HG03558 (cell line): ENCODE results near the gene TEX30.
"Not testable (repeated sequence)": the region's sequence is repeated elsewhere in the genome, so short reads cannot be mapped to it uniquely, and the experiment has no call there.

Source experiments
- ATAC-seq: cut with Tn5 transposase; IDR thresholded peaks from one replicate; pipeline ENCODE4 v1.9.1; 2021; ENCODE audit warnings: moderate number of reproducible peaks; ENCODE audit not compliant: unreplicated experiment; ENCODE audit errors: extremely low read depth

Gene TEX30

DNA sequence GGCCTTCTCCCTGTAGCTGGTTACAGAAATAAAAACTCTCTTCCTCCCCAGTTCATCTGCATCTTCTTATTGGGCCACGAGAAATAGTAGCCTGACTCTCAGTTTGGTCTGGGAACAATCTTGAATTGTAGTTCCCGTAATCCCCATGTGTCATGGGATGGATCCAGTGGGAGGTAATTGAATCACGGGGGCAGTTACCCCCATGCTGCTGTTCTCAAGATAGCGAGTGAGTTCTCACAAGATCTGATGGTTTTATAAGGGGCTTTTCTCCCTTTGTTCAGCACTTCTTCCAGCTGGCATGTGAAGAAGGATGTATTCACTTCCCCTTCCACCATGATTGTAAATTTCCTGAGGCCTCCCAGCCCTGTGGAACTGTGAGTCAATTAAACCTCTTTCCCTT is 7.1 kb upstream of the TEX30 start:
- ATAC-seq, result not testable (repeated sequence)

DNA sequence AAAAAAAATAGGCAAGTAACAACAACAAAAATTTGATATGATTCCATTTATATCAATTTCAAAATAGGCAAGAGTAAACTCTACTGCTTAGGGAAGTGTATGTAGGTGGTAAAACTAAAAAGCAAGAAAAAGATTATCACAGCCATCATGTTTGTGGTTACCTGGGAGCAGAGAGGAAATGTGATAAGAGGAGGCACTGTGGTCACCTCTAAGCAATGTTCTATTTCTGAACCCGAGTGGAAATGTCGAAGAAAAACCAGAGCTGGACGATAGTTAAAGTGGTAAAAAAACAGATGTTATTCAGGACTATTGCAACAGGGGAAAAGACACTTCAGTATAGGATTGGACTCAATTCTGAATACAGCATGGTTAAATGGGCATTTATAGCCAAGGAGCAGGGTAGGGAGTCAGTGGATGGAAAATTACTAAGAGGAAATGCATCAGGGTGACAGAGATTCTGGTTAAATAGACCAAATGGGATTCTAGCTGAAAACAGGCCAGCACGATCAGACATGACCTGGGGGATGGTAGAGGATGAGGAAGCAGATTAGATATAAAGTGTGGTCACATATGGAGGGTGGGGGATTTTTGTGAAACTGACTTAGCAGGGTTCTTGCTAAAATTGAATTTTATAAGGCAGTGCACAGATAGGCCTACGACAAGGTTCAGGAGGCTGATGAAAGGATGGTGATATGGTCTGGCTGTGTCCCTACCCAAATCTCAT is 6.0 kb upstream of the TEX30 start:
- no peak for ATAC-seq

GRCh38 chr13:102777736-102778135 is 4.2 kb upstream of the TEX30 start:
- ATAC-seq, result no peak

DNA sequence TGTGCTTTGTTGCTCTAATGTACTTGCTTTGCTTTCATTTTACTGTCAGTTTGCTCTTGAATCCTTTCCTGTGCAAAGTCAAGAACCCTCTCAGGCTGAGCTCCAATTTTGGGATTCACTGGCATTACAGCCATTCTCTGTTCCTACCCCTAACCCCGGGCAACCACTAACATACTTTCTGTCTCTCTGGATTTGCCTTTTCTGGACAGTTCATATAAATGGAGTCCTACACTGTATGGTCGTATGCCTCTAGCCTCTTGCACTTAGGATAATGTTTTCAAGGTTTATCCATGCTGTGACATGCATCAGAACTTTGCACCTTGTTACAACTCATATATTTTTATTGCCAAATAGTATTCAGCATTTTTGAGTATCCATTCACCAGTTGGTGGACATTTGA is 2.7 kb upstream of the TEX30 start:
- ATAC-seq, result no peak

DNA sequence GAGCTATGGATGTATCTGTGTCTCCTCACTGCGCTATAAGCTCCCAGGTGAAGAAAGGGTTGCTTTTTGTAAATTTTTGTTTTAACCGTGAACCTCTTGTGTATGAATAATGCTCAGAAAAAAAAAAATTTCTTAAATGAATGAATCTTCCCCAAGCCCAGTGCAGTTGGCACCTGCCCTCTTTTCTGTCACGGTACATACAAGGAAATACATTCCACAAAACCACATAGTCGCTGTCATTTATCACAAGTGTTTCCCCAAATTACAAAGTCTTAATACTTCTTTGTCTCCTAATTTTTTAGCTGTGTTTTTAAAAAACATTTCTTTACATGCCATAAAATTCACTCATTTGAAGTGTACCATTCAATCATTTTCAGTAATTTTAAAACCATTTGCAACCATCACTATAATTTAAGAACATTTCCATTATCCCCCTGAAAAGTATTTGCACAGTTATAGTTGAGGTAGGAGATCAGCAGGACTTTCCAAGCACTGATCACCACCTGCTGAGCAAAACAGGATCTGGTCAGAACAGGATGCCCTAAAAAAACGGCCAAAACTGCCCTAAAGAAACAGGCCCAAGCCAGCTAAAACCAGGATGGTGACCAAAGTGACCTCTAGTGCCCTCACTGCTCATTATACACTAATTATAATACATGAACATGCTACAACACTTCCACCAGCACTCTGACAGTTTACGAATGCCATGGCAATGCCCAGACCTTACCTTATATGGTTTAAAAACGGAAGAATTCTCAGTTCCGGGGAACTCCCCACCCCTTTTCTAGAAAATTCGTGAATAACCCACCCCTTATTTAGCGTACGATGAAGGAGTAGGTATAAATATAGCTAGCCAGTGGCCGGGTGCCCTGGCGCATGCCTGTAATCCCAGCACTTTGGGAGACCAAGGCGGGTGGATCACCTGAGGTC is 1.3 kb upstream of the TEX30 start:
- ATAC-seq, result no peak

- ATAC-seq, result no peak
Measured at GRCh38 chr13:102774214-102774568, 605 bp upstream of the TEX30 start.

- no peak for ATAC-seq
Measured at GRCh38 chr13:102772042-102772425, 1.6 kb downstream of the TEX30 start.

GRCh38 chr13:102771298-102772041 is 2.1 kb downstream of the TEX30 start:
- no peak for ATAC-seq

DNA sequence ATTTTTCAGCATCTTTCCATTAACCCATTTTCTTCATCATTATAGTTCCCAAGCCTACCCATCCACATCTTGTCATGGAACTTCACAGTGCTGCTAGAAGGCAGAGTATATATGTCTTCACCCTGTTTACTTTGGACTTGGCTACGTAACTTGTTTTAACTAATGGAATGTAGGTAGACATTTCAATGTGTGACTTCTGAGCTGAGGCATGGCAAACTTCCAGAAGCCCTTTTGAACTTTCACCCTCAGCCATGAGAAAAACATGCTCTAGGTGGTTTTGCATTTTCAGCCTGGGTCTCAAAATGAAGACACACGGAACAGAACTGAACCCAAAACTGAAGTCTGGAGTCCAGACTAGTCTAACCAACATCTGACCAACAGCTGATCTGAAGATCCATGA is 3.2 kb downstream of the TEX30 start:
- ATAC-seq, result no peak

DNA sequence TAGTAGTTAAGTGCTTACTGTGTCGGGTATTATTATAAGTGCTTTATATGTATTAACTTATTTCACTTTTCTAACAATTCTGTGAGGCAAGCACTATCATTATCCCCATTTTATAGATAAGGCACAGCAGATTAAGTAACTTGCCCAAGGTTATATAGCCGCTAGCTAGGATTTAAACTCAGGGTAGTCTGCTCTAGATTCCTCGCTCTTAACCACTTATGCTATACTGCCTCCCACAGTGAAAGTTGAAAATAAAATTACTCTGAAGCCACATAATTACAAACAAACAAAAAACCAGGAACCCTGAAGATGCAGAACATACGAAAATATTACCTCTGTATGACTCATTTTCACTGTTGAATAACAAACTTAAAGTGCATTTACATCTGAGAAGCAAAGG is 3.9 kb downstream of the TEX30 start:
- no peak for ATAC-seq

DNA sequence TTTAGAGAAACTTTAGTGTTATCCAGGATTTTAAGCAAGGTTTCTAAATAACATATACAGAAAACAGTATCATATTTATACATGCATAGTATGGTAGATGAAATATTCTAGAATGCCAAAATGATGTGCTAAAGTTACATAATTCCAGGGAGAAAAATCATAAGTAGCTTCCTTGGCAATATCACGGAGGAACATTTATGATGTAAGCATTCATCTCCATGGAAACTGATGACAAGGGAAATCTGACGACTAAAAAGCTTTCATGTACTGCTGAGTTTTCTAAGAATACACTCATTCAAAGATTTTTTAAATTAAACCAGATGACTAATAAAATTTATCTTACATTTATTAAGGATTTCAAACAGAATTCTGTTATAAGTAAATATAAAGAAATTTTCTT is 4.7 kb downstream of the TEX30 start:
- ATAC-seq, result no peak

DNA sequence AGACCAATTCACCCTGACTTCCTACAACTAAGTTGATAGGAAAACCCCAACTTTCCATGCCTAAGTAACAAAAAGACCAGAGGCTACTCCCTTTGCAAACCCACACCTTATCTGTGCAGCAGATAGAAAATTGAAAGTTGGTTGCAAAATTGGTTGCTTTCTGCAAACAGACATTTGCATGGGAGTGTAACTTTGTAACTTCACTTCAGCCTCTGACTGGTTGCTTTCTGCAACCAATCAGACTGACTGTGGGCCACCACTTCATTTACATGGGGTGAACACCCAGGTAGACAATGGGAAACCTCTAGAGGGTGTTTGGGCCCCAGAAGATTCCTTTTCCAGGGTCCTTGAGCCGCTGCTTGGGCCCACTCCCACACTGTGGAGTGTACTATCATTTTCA is 9.8 kb downstream of the TEX30 start:
- no peak for ATAC-seq

DNA sequence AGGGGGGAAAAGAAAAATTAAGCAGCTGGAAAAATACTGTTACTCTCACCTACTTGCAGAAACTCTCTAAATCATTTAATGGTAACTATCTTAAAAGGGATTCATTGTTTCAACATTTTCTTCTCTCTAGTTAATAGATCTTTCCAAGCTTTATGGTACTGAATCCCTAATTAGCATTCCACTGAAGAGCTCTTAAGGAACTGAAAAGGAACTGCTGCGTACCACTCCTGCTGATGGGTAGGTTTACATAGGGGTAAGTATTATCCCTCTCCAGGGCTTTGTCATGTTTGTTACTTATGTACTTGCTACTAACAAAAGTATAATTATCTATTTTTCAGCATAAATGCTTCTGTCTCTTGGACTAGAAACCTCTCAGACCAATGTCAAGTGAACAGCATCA is 12.5 kb downstream of the TEX30 start:
- ATAC-seq, result no peak

- ATAC-seq, result no peak
Measured at GRCh38 chr13:102758842-102759241, 14.7 kb downstream of the TEX30 start.

- no peak for ATAC-seq
Measured at GRCh38 chr13:102757006-102757405, 16.6 kb downstream of the TEX30 start.

GRCh38 chr13:102751886-102752285 is 21.7 kb downstream of the TEX30 start:
- no peak for ATAC-seq

- ATAC-seq, result no peak
Measured at GRCh38 chr13:102742506-102742905, 31.1 kb downstream of the TEX30 start.

DNA sequence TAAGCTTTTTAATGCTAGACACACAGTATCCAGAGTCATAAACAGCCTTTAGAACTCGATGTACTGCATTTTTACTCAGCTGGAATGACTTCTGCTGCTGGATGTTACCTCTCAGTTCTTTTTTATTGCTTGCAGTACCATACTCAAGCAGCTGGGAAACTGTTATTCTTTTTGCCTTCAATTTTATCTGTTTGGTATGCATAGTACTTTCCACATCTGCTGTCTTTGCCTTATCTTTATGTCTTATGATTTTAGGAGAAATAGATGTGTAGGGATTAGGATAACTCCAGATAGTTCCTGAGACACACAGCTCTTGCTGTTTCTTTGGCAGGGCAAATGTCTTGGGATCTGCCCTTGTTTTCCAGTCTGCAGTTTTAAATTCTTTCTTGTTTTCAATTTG is 31.5 kb downstream of the TEX30 start:
- ATAC-seq, result no peak

GRCh38 chr13:102729560-102730270 is 43.9 kb downstream of the TEX30 start:
- no peak for ATAC-seq

DNA sequence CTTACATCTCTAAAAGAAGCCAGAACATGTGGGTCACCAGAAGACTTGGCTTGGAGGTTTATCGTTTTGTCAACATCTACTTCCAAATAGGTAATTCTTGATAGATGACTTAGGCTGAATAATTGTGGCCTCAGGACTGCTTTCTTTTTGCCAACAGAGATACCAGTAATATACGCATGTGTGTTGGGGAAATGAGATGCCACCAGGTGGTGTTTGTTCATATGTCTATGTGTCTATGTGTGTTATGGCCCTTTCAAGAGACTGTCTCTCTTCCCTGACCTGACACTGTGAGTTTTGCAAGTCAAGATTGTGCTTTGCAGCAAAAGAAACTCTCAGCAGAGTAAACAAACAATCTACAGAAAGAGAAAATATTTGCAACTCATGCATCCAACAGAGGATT is 47.2 kb downstream of the TEX30 start:
- no peak for ATAC-seq
